ENCODE measurements around the gene ULK1. TPM values are rescaled to one million over a fixed set of nuclear protein-coding genes. Genes with fewer than 3 reads are reported as not detected.

The ULK1 gene
- total and polyA plus RNA-seq, 2 of the 13 experiments (the other 11 are each of a cell fraction or from before 2014, with no cell fraction given), result 2.8 to 10.1 TPM

- TF ChIP-seq MLX (CRISPR knock-in tag; IDR thresholded peaks at IDR 0.05) (peak; percentile 36; the same call in 1 of the 2 replicates), SIN3B (IDR thresholded peaks at IDR 0.05; ENCODE audit: low read length) (no peak), PATZ1 (CRISPR knock-in tag; IDR thresholded peaks at IDR 0.05) (peak; percentile 32; the same call in 1 of the 2 replicates), ZSCAN30 (CRISPR knock-in tag; IDR thresholded peaks at IDR 0.05) (no peak), HMG20B (CRISPR knock-in tag; conservative IDR thresholded peaks at IDR 0.05) (no peak; the same call in 1 of the 2 replicates), LCORL (IDR thresholded peaks at IDR 0.05) (no peak), LCORL (CRISPR knock-in tag; IDR thresholded peaks at IDR 0.05) (peak; percentile 86), ZNF574 (CRISPR knock-in tag; IDR thresholded peaks at IDR 0.05) (peak; percentile 54), NONO (IDR thresholded peaks at IDR 0.05) (no peak), NONO (CRISPR knock-in tag; conservative IDR thresholded peaks at IDR 0.05) (0 out of 2 replicates have a peak, but pooled peaks have one; percentile 49), GATAD2A (CRISPR knock-in tag; IDR thresholded peaks at IDR 0.05) (peak; percentile 21; the same call in 1 of the 2 replicates), ZNF326 (CRISPR knock-in tag; IDR thresholded peaks at IDR 0.05; ENCODE audit: borderline replicate concordance) (0 out of 2 replicates have a peak, but pooled peaks have one; percentile 10), ZNF232 (CRISPR knock-in tag; IDR thresholded peaks at IDR 0.05; ENCODE audit: borderline replicate concordance) (peak; percentile 43; the same call in 1 of the 2 replicates), CCDC6 (CRISPR knock-in tag; IDR thresholded peaks at IDR 0.05) (peak; percentile 83; the same call in 1 of the 2 replicates), ZNF687 (CRISPR knock-in tag; IDR thresholded peaks at IDR 0.05) (peak; percentile 91), HBP1 (CRISPR knock-in tag; IDR thresholded peaks at IDR 0.05; ENCODE audit: low read depth) (peak; percentile 31; the same call in 1 of the 2 replicates), ZNF296 (CRISPR knock-in tag; conservative IDR thresholded peaks at IDR 0.05) (no peak), MTA1 (CRISPR knock-in tag; IDR thresholded peaks at IDR 0.05; ENCODE audit: borderline replicate concordance) (0 out of 2 replicates have a peak, but pooled peaks have one; percentile 24)
These were observed 1.8 kb downstream of the ULK1 start (continued) for GRCh38 chr12:131896080-131896810.

Measured in HepG2 (cell line).